SK-MEL-5 (cell line): ENCODE measurements around the gene IP6K1. TPM values are rescaled to one million over a fixed set of nuclear protein-coding genes. Genes with fewer than 3 reads are reported as not detected.
"Not testable (repeated sequence)": the region's sequence is repeated elsewhere in the genome, so short reads cannot be mapped to it uniquely, and the experiment has no call there.

Source experiments
- DNase-seq: peaks from one replicate; pipeline ENCODE4 v3.0.0-alpha.2; 2016; ENCODE audit warnings: low read depth, low spot score
- in situ Hi-C: cut with HindIII; loops from 2 replicates; pipeline ENCODE4 v1.10.0; 2016; ENCODE audit warnings: low sequenced_read_pairs, high pct_unique_total_duplicates, low pct_unique_long_range_greater_than_20kb
- polyA plus RNA-seq, 2 experiments: library from polyadenylated mRNA; depleted of rRNA; stranded (reverse); fragments of >200 nt; gene quantifications; 2 replicates each; pipeline ENCODE4 v1.2.3, GENCODE V29; 2015
- total RNA-seq: library from RNA; depleted of rRNA; stranded (reverse); fragments of >200 nt; shearing (Covaris generic); gene quantifications from 2 replicates; pipeline ENCODE4 v1.2.3, GENCODE V29; 2014; rRNA removed

Gene IP6K1
- total RNA-seq, result 22.8 and 25.6 TPM in 2 replicates
- 41.8 and 47.1 TPM in 2 replicates for polyA plus RNA-seq (2015; cell fraction: cytosol; rRNA removed)
- polyA plus RNA-seq (2015; cell fraction: nucleus; rRNA removed), result 14.5 and 24.8 TPM in 2 replicates

GRCh38 chr3:49786357-49787181, at the start of gene IP6K1:
TSS of gene IP6K1 (minus strand) at chr3:49786542. CDS start at chr3:49748040, 38,502 bp downstream.
- peak; percentile 100 for DNase-seq
- in situ Hi-C loops, result no loop called here

- in situ Hi-C loops, result no loop called here
- DNase-seq, result no peak
These were observed 45.0 kb upstream of the IP6K1 start for GRCh38 chr3:49831341-49831740.

GRCh38 chr3:49826016-49826415, 39.7 kb upstream of the IP6K1 start:
- DNase-seq, result peak; percentile 95
- in situ Hi-C loops, result no loop called here

- in situ Hi-C loops, DNase-seq: not testable (repeated sequence)
These were observed 36.8 kb upstream of the IP6K1 start for GRCh38 chr3:49823131-49823530.

- DNase-seq, result no peak
- in situ Hi-C loops, result no loop called here
These were observed 27.3 kb upstream of the IP6K1 start, which contains the start of gene UBA7 for GRCh38 chr3:49813497-49814174. TSS of gene UBA7 (minus strand) at chr3:49813953. CDS start at chr3:49813787, 166 bp downstream.

- in situ Hi-C loops, result no loop called here
- DNase-seq, result no peak
These were observed 26.7 kb upstream of the IP6K1 start for GRCh38 chr3:49812916-49813496.

- no peak for DNase-seq
- in situ Hi-C loops, result no loop called here
These were observed 21.2 kb upstream of the IP6K1 start for GRCh38 chr3:49807431-49808114.

GRCh38 chr3:49806850-49807249, 20.5 kb upstream of the IP6K1 start:
- no peak for DNase-seq
- in situ Hi-C loops, result no loop called here

- no peak for DNase-seq
- in situ Hi-C loops, result no loop called here
These were observed 19.8 kb upstream of the IP6K1 start for GRCh38 chr3:49805897-49806701.

- in situ Hi-C loops, result no loop called here
- DNase-seq, result peak; percentile 58
These were observed 19.0 kb upstream of the IP6K1 start for GRCh38 chr3:49805367-49805782.

- peak; percentile 23 for DNase-seq
- in situ Hi-C loops, result no loop called here
These were observed 18.0 kb upstream of the IP6K1 start for GRCh38 chr3:49804141-49805041.

- in situ Hi-C loops, result no loop called here
- no peak for DNase-seq
These were observed 17.3 kb upstream of the IP6K1 start for GRCh38 chr3:49803465-49804140.

GRCh38 chr3:49802719-49803464, 16.6 kb upstream of the IP6K1 start, which contains the start of gene INKA1:
TSS of gene INKA1 (plus strand) at chr3:49803261. CDS start at chr3:49803393, 132 bp downstream.
- in situ Hi-C loops, result no loop called here
- peak; percentile 83 for DNase-seq

GRCh38 chr3:49801160-49801559, 14.8 kb upstream of the IP6K1 start:
- DNase-seq, result no peak
- in situ Hi-C loops, result no loop called here

- no peak for DNase-seq
- in situ Hi-C loops, result no loop called here
These were observed 13.4 kb upstream of the IP6K1 start, which contains the start of gene CDHR4 for GRCh38 chr3:49799761-49800160. TSS of gene CDHR4 (minus strand) at chr3:49799873. CDS start at chr3:49799812, 61 bp downstream.
